SU-DHL-6 (cell line): ENCODE measurements around the gene TMEM52.

Source experiments
- H2AFZ ChIP-seq: fragments of 200-600 bp; sonication (generic); 2 replicates; pipeline ENCODE4 v1.6.1; 2014; ENCODE audit warnings: low read depth, mild to moderate bottlenecking, moderate library complexity, mixed read lengths, antibody characterized with exemption, low read length; ENCODE audit not compliant: severe bottlenecking
- H3F3A ChIP-seq: fragments of 200-600 bp; shearing (Covaris generic); 2 replicates; pipeline ENCODE4 v1.6.0; 2016; ENCODE audit warnings: antibody characterized with exemption, mild to moderate bottlenecking; ENCODE audit not compliant: insufficient read depth
- H3K27ac ChIP-seq: fragments of 200-600 bp; sonication (generic); 2 replicates; pipeline ENCODE4 v1.5.1; 2016; ENCODE audit warnings: low read depth, mild to moderate bottlenecking, low read length, moderate library complexity, mixed read lengths
- H3K27me3 ChIP-seq: fragments of 200-600 bp; sonication (generic), shearing (Covaris generic); 2 replicates; pipeline ENCODE4 v1.6.0; 2014; ENCODE audit warnings: mild to moderate bottlenecking, low read length
- H3K36me3 ChIP-seq: fragments of 200-600 bp; sonication (generic); 2 replicates; pipeline ENCODE4 v1.6.1; 2014; ENCODE audit warnings: mild to moderate bottlenecking, low read length, mixed read lengths
- H3K4me2 ChIP-seq: fragments of 300-600, 200-600 bp; shearing (Covaris generic), sonication (generic); 2 replicates; pipeline ENCODE4 v1.6.0; 2014; ENCODE audit warnings: low read length, low read depth, mild to moderate bottlenecking; ENCODE audit not compliant: poor library complexity, severe bottlenecking
- H3K4me3 ChIP-seq: fragments of 200-600 bp; sonication (generic); 2 replicates; pipeline ENCODE4 v1.5.1; 2014; ENCODE audit warnings: antibody characterized with exemption, low read length, mild to moderate bottlenecking, mixed read lengths; ENCODE audit not compliant: insufficient read depth, poor library complexity, severe bottlenecking
- H3K79me2 ChIP-seq: fragments of 200-600 bp; sonication (generic); 2 replicates; pipeline ENCODE4 v1.6.1; 2014; ENCODE audit warnings: mild to moderate bottlenecking, low read length, moderate library complexity; ENCODE audit not compliant: insufficient read depth
- H3K9ac ChIP-seq: fragments of 200-600 bp; sonication (generic); 2 replicates; pipeline ENCODE4 v1.7.0; 2014; ENCODE audit warnings: mild to moderate bottlenecking, low read length
- H3K9me2 ChIP-seq: fragments of 200-600 bp; sonication (generic); replicated peaks from 2 replicates; pipeline ENCODE4 v1.6.1; 2014; ENCODE audit warnings: low read length; ENCODE audit not compliant: insufficient read depth
- H3K9me3 ChIP-seq: fragments of 200-600 bp; sonication (generic); 2 replicates; pipeline ENCODE4 v1.6.1; 2014; ENCODE audit warnings: low read length, mixed read lengths; ENCODE audit not compliant: insufficient read depth
- H4K20me1 ChIP-seq: fragments of 200-600 bp; sonication (generic); 2 replicates; pipeline ENCODE4 v1.6.1; 2014; ENCODE audit warnings: low read depth, mild to moderate bottlenecking, antibody characterized with exemption, low read length, moderate library complexity, mixed read lengths
- CTCF ChIP-seq: fragments of 200-600 bp; sonication (generic); IDR thresholded peaks from one replicate; pipeline ENCODE4 v1.5.1; 2017; ENCODE audit warnings: antibody characterized with exemption, mild to moderate bottlenecking, low read length, moderate library complexity; ENCODE audit not compliant: insufficient read depth, poor library complexity, severe bottlenecking
- EZH2phosphoT487 ChIP-seq: fragments of 200-600 bp; sonication (generic), shearing (Covaris generic); conservative IDR thresholded peaks from 2 replicates; pipeline ENCODE4 v1.6.1; 2018; ENCODE audit warnings: mild to moderate bottlenecking, antibody characterized with exemption, low read length, moderate library complexity, mixed read lengths

Gene TMEM52

GRCh38 chr1:1959840-1960479 is 40.9 kb upstream of the TMEM52 start:
- Histone ChIP-seq H4K20me1 (no peaks in the 10 kb centered on the region), H3K27me3 (no peaks in the 10 kb centered on the region), H3K4me3 (no peak overlapping the region), H3K4me2 (no peak overlapping the region), H3K27ac (no peak overlapping the region), H3K9ac (no peak overlapping the region), H3K79me2 (no peaks in the 10 kb centered on the region), H3F3A (no peaks in the 10 kb centered on the region), H3K9me3 (peaks cover 3% of the 10 kb centered on the region; the same call in 1 of the 2 replicates), H3K36me3 (no peaks in the 10 kb centered on the region), H2AFZ (no peak overlapping the region), H3K9me2 (no peaks in the 10 kb centered on the region)
- peak; percentile 82 for TF ChIP-seq CTCF
- TF ChIP-seq EZH2phosphoT487, result no peak

GRCh38 chr1:1959459-1959839 is 40.4 kb upstream of the TMEM52 start:
- Histone ChIP-seq H4K20me1 (no peaks in the 10 kb centered on the region), H3F3A (no peaks in the 10 kb centered on the region), H3K9ac (no peak overlapping the region), H3K27ac (no peak overlapping the region), H3K79me2 (no peaks in the 10 kb centered on the region), H3K9me2 (no peaks in the 10 kb centered on the region), H3K4me3 (no peak overlapping the region), H2AFZ (no peak overlapping the region), H3K4me2 (no peak overlapping the region), H3K36me3 (no peaks in the 10 kb centered on the region), H3K9me3 (peaks cover 6% of the 10 kb centered on the region; the same call in 1 of the 2 replicates), H3K27me3 (no peaks in the 10 kb centered on the region)
- no peak for TF ChIP-seq CTCF
- TF ChIP-seq EZH2phosphoT487, result no peak

GRCh38 chr1:1958071-1958541 is 39.0 kb upstream of the TMEM52 start:
- Histone ChIP-seq H3K4me2 (no peak overlapping the region), H4K20me1 (no peaks in the 10 kb centered on the region), H3K27me3 (no peaks in the 10 kb centered on the region), H3K27ac (no peak overlapping the region), H3K36me3 (no peaks in the 10 kb centered on the region), H3K9ac (no peak overlapping the region), H3K9me3 (peaks cover 6% of the 10 kb centered on the region; the same call in 1 of the 2 replicates), H3K9me2 (no peaks in the 10 kb centered on the region), H3K79me2 (no peaks in the 10 kb centered on the region), H3K4me3 (no peak overlapping the region), H3F3A (no peaks in the 10 kb centered on the region), H2AFZ (no peak overlapping the region)
- TF ChIP-seq CTCF (no peak), EZH2phosphoT487 (no peak)
